ENCODE measurements around the gene SPDYE5. TPM values are rescaled to one million over a fixed set of nuclear protein-coding genes. Genes with fewer than 3 reads are reported as not detected.

Gene SPDYE5
- total RNA-seq, 4 donors from 2014 or later: not detected

DNA sequence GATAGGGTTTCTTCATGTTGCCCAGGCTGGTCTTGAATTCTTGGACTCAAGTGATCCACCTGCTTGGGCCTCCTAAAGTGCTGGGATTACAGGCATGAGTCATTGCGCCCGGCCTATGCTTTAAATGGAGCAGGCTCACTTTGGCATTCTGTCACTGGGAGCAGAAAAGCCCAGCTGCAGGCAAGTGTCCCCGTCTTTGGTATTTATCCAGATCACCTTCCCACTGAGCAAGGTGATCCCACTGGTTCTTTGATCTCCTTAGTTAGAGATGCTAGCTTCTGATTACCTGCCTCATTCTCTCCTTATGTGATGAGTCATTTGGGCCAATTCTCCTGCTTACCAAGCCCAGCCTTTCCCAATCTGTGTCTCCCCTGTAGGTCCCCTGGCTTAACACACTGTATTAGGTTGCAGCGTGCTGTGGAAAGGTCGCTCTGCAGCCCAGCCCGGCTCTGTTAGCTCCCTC lies 39.3 kb downstream of the SPDYE5 start:
- TF ChIP-seq, protein P1, sequence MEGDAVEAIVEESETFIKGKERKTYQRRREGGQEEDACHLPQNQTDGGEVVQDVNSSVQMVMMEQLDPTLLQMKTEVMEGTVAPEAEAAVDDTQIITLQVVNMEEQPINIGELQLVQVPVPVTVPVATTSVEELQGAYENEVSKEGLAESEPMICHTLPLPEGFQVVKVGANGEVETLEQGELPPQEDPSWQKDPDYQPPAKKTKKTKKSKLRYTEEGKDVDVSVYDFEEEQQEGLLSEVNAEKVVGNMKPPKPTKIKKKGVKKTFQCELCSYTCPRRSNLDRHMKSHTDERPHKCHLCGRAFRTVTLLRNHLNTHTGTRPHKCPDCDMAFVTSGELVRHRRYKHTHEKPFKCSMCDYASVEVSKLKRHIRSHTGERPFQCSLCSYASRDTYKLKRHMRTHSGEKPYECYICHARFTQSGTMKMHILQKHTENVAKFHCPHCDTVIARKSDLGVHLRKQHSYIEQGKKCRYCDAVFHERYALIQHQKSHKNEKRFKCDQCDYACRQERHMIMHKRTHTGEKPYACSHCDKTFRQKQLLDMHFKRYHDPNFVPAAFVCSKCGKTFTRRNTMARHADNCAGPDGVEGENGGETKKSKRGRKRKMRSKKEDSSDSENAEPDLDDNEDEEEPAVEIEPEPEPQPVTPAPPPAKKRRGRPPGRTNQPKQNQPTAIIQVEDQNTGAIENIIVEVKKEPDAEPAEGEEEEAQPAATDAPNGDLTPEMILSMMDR (IDR thresholded peaks at IDR 0.05): no peak
- DNase-seq (ENCODE audit: low spot score) (no peak), ATAC-seq (ENCODE audit: low FRiP score) (no peak)

DNA sequence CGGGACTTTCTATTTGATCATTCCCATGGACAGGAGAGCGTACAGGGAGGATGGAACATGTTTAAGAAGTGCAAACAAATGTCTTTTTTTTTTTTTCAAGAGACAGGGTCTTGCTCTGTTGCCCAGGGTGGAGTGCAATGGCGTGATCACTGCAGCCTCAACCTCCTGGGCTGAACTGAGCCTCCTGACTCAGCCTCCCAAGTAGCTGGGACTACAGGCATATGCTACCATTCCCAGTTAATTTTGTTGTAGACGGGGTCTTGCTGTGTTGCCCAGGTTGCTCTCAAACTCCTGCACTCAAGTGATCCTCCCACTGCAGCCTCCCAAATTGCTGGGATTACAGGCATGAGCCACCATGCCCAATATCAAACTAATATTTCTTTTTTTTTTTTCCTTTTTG lies 40.5 kb downstream of the SPDYE5 start:
- DNase-seq (ENCODE audit: low spot score) (no peak), ATAC-seq (ENCODE audit: low FRiP score) (no peak)
- TF ChIP-seq, protein P1 (IDR thresholded peaks at IDR 0.05): no peak

DNA sequence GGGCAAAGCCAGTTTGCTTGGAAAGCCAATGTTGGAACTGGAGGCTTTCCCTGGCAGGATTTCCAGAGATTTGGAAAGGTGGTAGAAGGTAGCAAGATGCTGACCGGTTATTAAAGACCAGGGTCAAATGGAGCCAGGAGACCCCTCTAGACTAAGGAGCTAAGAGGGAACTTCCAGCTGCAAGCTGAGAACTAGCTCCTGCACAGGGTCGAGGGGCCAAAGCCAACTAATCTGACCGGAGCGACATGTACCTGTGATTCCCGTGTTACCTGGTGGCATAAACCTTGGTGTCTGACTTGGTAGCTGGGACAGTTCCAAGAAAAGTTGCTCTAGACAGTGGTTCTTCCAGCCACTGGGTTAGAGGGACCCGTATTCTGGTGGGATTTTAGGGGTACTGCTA lies 41.8 kb downstream of the SPDYE5 start:
- no peak for ATAC-seq (ENCODE audit: low FRiP score)
- TF ChIP-seq, protein P1 (IDR thresholded peaks at IDR 0.05): no peak
- no peak for DNase-seq (ENCODE audit: low spot score)

DNA sequence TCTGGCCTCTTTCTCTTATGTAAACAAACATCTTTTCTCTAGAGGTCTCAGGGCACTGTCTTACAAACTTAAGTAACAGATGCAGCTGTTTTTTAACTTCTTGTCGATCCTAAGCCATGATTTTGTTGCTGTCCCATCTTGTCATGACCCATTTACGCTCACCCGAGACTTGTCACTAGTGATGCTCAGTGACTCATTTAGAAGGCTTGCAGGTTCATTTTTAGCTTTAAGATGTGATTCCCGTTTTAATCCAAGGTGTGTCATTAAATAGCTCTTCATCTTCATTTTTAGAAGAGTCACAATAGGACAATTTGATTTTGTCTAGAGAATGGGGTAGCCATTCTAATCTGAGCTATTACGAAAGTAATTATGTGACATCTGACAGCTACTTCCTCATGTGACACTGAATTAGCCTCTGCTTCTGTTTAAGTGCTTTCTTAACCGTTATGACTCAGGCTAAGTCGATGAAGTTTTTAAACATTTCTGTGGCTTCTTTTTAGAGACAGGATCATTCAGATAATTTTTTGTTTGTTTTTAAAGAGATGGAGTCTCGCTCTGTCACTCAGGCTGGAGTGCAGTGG lies 42.7 kb downstream of the SPDYE5 start:
- TF ChIP-seq, protein P1 (IDR thresholded peaks at IDR 0.05): no peak
- DNase-seq (ENCODE audit: low spot score) (no peak), ATAC-seq (ENCODE audit: low FRiP score) (no peak)

DNA sequence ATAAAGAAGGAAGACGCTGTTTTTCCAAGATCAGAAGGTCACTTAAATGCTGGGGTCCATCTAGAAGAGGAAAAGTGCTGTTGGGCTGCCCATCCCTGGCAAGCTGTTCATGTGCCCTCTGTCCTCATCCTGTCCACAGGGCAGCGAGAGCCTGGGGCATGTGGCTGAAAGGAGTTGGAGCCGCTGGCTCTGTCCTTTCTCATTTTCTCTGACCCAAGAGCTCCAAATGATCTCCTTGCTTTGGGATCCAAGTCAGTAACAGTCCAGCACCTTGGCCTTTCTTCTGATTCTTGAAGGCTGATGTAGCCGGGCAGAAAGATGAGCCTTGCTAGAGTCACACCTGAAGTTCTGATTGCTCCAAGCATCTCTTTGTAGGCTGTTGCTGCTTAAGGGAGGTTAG lies 44.4 kb downstream of the SPDYE5 start:
- TF ChIP-seq, protein P1 (IDR thresholded peaks at IDR 0.05): no peak
- DNase-seq (ENCODE audit: low spot score): no peak
- no peak for ATAC-seq (ENCODE audit: low FRiP score)

DNA sequence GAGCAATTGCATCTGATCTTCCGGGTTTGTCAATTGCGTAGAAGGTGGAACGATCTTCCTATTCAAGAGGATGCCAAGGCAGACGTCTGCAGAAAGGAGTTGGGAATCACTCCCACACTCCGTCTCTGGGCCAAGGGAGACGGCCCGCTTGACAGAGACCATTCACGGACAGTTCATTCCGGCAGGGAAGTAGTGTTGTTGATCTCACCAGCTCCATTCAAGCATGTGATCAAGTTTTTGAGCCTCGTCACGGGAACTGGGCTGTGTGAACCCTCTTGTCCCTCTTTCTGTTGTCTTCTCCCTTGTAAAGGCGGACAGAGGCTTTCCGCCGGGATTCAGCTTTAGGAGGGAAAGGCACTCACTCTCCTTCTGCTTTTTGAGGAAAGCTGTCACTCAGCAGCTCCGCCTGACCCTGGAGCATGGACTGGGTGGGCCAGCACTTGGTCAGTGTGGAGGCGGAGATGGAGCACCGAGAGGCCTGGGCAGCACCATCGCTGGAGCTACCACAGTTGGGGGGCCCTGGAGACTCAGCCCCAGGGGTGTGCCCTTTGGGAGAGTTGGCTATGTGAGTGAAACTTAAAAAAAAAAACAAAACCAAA lies 44.9 kb downstream of the SPDYE5 start:
- DNase-seq (ENCODE audit: low spot score) (no peak), ATAC-seq (ENCODE audit: low FRiP score) (no peak)
- TF ChIP-seq, protein P1 (IDR thresholded peaks at IDR 0.05): no peak

DNA sequence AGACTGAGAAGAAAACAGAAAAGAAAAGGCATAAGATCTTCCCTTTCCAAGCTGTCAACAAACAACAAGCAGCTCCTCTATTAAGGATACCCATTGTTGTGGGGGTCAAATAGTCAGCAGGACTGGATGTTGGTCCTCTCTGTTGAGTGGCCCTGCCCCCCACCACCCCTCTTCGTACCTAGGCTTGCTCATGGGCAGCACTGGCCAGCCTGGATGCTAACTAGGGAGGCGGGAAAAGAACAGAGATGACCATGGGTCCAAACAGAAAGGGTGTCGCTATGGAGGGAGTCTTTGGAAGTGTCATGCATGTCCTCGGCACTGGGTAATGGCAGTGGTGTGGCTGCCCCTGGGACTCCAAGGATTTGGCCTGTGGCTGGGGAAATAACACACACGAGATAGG lies 45.6 kb downstream of the SPDYE5 start:
- ATAC-seq (ENCODE audit: low FRiP score) (no peak), DNase-seq (ENCODE audit: low spot score) (no peak)
- TF ChIP-seq, protein P1 (IDR thresholded peaks at IDR 0.05): no peak
